Mesenchymal stem cell (in vitro differentiated cells and primary cell): Measurements from ENCODE around the gene CLEC4G.

Experiments
- DNase-seq: peaks from one replicate; pipeline ENCODE4 v3.0.0-alpha.2; 2013
- H2AFZ ChIP-seq: one replicate; pipeline ENCODE4 v1.6.1; 2013; ENCODE audit warnings: low read depth, mild to moderate bottlenecking, control low read depth, inconsistent platforms, low read length, moderate library complexity
- H2AK5ac ChIP-seq: 2 replicates; pipeline ENCODE4 v1.6.1; 2013; ENCODE audit warnings: low read length, moderate library complexity, mild to moderate bottlenecking, inconsistent platforms; ENCODE audit not compliant: severe bottlenecking
- H2BK120ac ChIP-seq: one replicate; pipeline ENCODE4 v1.6.1; 2013; ENCODE audit warnings: low read depth, mild to moderate bottlenecking, inconsistent platforms, low read length, moderate library complexity
- H2BK12ac ChIP-seq, 2 experiments: one replicate each; pipeline ENCODE4 v1.6.1; 2013; ENCODE audit warnings: inconsistent platforms in 2 of 2, low read length in 2 of 2, mild to moderate bottlenecking in 2 of 2, moderate library complexity in 2 of 2, control low read depth in 1 of 2
- H2BK15ac ChIP-seq: one replicate; pipeline ENCODE4 v1.6.1; 2013; ENCODE audit warnings: mild to moderate bottlenecking, low read depth, inconsistent platforms; ENCODE audit not compliant: poor library complexity, severe bottlenecking
- H2BK5ac ChIP-seq: 2 replicates; pipeline ENCODE4 v1.6.1; 2013; ENCODE audit warnings: low read depth, mild to moderate bottlenecking, low read length, control low read depth, inconsistent platforms; ENCODE audit not compliant: poor library complexity, severe bottlenecking
- H3K14ac ChIP-seq, 2 experiments: one replicate each; pipeline ENCODE4 v1.6.1; 2013; ENCODE audit warnings: inconsistent platforms in 2 of 2, low read length in 2 of 2, control low read depth in 1 of 2, mild to moderate bottlenecking in 1 of 2, moderate library complexity in 1 of 2
- H3K18ac ChIP-seq, 2 experiments: one replicate each; pipeline ENCODE4 v1.6.1; 2013; ENCODE audit warnings: inconsistent platforms in 2 of 2, low read length in 2 of 2, control low read depth in 1 of 2, low read depth in 1 of 2, mild to moderate bottlenecking in 1 of 2
- H3K23ac ChIP-seq, 2 experiments: one replicate each; pipeline ENCODE4 v1.6.1; 2013; ENCODE audit warnings: inconsistent platforms in 2 of 2, low read length in 2 of 2, mild to moderate bottlenecking in 2 of 2, moderate library complexity in 2 of 2, control low read depth in 1 of 2
- H3K27ac ChIP-seq: 2 replicates; pipeline ENCODE4 v1.5.1; 2013; ENCODE audit warnings: mild to moderate bottlenecking, moderate library complexity, low read length, control low read depth, inconsistent platforms; ENCODE audit not compliant: poor library complexity, severe bottlenecking
- H3K27me3 ChIP-seq, 2 experiments: 2 replicates each; pipeline versions ENCODE4 v1.6.1 to v1.7.0; 2013; ENCODE audit warnings: low read length in 2 of 2, mild to moderate bottlenecking in 2 of 2, moderate library complexity in 2 of 2, control low read depth in 1 of 2, inconsistent platforms in 1 of 2; ENCODE audit not compliant: control insufficient read depth in 1 of 2, insufficient read depth in 1 of 2
- H3K36me3 ChIP-seq, 2 experiments: 2 replicates each; pipeline versions ENCODE4 v1.6.1 to v1.7.0; 2013; ENCODE audit warnings: low read length in 2 of 2, control low read depth in 1 of 2, inconsistent platforms in 1 of 2, low read depth in 1 of 2, mild to moderate bottlenecking in 1 of 2; ENCODE audit not compliant: insufficient read depth in 2 of 2, control insufficient read depth in 1 of 2
- H3K4ac ChIP-seq, 2 experiments: one replicate each; pipeline ENCODE4 v1.6.1; 2013; ENCODE audit warnings: inconsistent platforms in 2 of 2, low read length in 2 of 2, mild to moderate bottlenecking in 2 of 2, moderate library complexity in 2 of 2, control low read depth in 1 of 2, low read depth in 1 of 2
- H3K4me1 ChIP-seq: 2 replicates; pipeline ENCODE4 v1.6.1; 2013; ENCODE audit warnings: low read depth, low read length, control low read depth; ENCODE audit not compliant: control insufficient read depth, insufficient read depth
- H3K4me2 ChIP-seq: 2 replicates; pipeline ENCODE4 v1.6.1; 2013; ENCODE audit warnings: low read length, mild to moderate bottlenecking, inconsistent platforms; ENCODE audit not compliant: poor library complexity, severe bottlenecking
- H3K4me3 ChIP-seq, 2 experiments: 2 replicates each; pipeline versions ENCODE4 v1.5.1 to v1.7.0; 2013; ENCODE audit warnings: low read length in 2 of 2, mild to moderate bottlenecking in 2 of 2, control low read depth in 1 of 2, low read depth in 1 of 2; ENCODE audit not compliant: insufficient read depth in 1 of 2
- H3K79me1 ChIP-seq: replicated peaks from 2 replicates; pipeline ENCODE4 v1.6.1; 2013; ENCODE audit warnings: mild to moderate bottlenecking, control low read depth, low read length, inconsistent platforms; ENCODE audit not compliant: poor library complexity, severe bottlenecking
- H3K9ac ChIP-seq: 2 replicates; pipeline ENCODE4 v1.7.0; 2013; ENCODE audit warnings: mild to moderate bottlenecking, low read length, moderate library complexity
- H3K9me3 ChIP-seq: 2 replicates; pipeline ENCODE4 v1.7.0; 2013; ENCODE audit warnings: mild to moderate bottlenecking, low read length; ENCODE audit not compliant: control insufficient read depth
- H4K8ac ChIP-seq: one replicate; pipeline ENCODE4 v1.6.1; 2013; ENCODE audit warnings: inconsistent platforms, mild to moderate bottlenecking, low read length, moderate library complexity
- H4K91ac ChIP-seq: one replicate; pipeline ENCODE4 v1.6.1; 2013; ENCODE audit warnings: mild to moderate bottlenecking, low read length, inconsistent platforms
- WGBS: methylation state at CpG from one replicate; pipeline ENCODE4 v1.1.7; 2013; ENCODE audit warnings: mixed read lengths; 5-methylcytosine and 5-hydroxymethylcytosine counted together

CLEC4G gene

GRCh38 chr19:7709932-7710460 is 21.9 kb downstream of the CLEC4G start:
- Histone ChIP-seq H3K27me3 (peaks cover 0 to 27% of the 10 kb centered on the region in 2 experiments), H2BK5ac (no peak overlapping the region), H2AFZ (no peak overlapping the region), H3K9ac (no peak overlapping the region), H3K4me3 (no peak overlapping the region), H3K9me3 (no peaks in the 10 kb centered on the region), H3K18ac (no peak overlapping the region), H4K8ac (no peak overlapping the region), H3K27ac (no peak overlapping the region), H3K79me1 (no peaks in the 10 kb centered on the region), H2BK12ac (no peak overlapping the region), H3K4me2 (no peak overlapping the region), H3K4me1 (no peaks in the 10 kb centered on the region), H4K91ac (no peak overlapping the region), H2BK15ac (no peak overlapping the region), H2AK5ac (no peak overlapping the region), H3K14ac (no peak overlapping the region), H2BK120ac (no peak overlapping the region), H3K36me3 (no peaks in the 10 kb centered on the region), H3K23ac (no peak overlapping the region), H3K4ac (no peak overlapping the region)
- 83% methylated on average over 9 of the region's 10 CpGs for WGBS
- DNase-seq, result no peak

GRCh38 chr19:7706955-7707456 is 24.9 kb downstream of the CLEC4G start:
- no peak overlapping the region for H3K4ac ChIP-seq
- H2BK5ac ChIP-seq, result no peak overlapping the region
- no peak overlapping the region for H3K4me3 ChIP-seq
- H3K14ac ChIP-seq, result no peak overlapping the region
- H2BK15ac ChIP-seq, result no peak overlapping the region
- no peak overlapping the region for H2AK5ac ChIP-seq
- no peaks in the 10 kb centered on the region for H3K79me1 ChIP-seq
- no peak overlapping the region for H2BK12ac ChIP-seq
- no peak overlapping the region for H4K91ac ChIP-seq
- H3K4me2 ChIP-seq, result no peak overlapping the region
- no peak for DNase-seq
- H3K18ac ChIP-seq, result no peak overlapping the region
- H2AFZ ChIP-seq, result no peak overlapping the region
- 57% methylated on average over 3 of the region's 8 CpGs for WGBS
- H3K36me3 ChIP-seq, result no peaks in the 10 kb centered on the region
- H3K23ac ChIP-seq, result no peak overlapping the region
- H3K9me3 ChIP-seq, result no peaks in the 10 kb centered on the region
- H3K27me3 ChIP-seq, result peaks cover 0 to 48% of the 10 kb centered on the region in 2 experiments
- H3K27ac ChIP-seq, result no peak overlapping the region
- H3K9ac ChIP-seq, result no peak overlapping the region
- no peaks in the 10 kb centered on the region for H3K4me1 ChIP-seq
- H4K8ac ChIP-seq, result no peak overlapping the region
- H2BK120ac ChIP-seq, result no peak overlapping the region

- peaks cover 0 to 52% of the 10 kb centered on the region in 2 experiments for H3K27me3 ChIP-seq
- H2BK120ac ChIP-seq, result no peak overlapping the region
- WGBS, result 80% methylated on average over 12 of the region's 14 CpGs
- H3K36me3 ChIP-seq, result no peaks in the 10 kb centered on the region
- no peak overlapping the region for H2BK15ac ChIP-seq
- no peak for DNase-seq
- H2BK5ac ChIP-seq, result no peak overlapping the region
- H3K23ac ChIP-seq, result no peak overlapping the region
- H3K4me1 ChIP-seq, result no peaks in the 10 kb centered on the region
- H2AFZ ChIP-seq, result no peak overlapping the region
- no peak overlapping the region for H3K4ac ChIP-seq
- H4K91ac ChIP-seq, result no peak overlapping the region
- no peak overlapping the region for H3K18ac ChIP-seq
- H3K27ac ChIP-seq, result no peak overlapping the region
- H2BK12ac ChIP-seq, result no peak overlapping the region
- H3K79me1 ChIP-seq, result no peaks in the 10 kb centered on the region
- no peaks in the 10 kb centered on the region for H3K9me3 ChIP-seq
- no peak overlapping the region for H3K14ac ChIP-seq
- H2AK5ac ChIP-seq, result no peak overlapping the region
- H4K8ac ChIP-seq, result no peak overlapping the region
- no peak overlapping the region for H3K9ac ChIP-seq
- no peak overlapping the region for H3K4me3 ChIP-seq
- H3K4me2 ChIP-seq, result no peak overlapping the region
Measured at GRCh38 chr19:7706188-7706954, 25.5 kb downstream of the CLEC4G start.

DNA sequence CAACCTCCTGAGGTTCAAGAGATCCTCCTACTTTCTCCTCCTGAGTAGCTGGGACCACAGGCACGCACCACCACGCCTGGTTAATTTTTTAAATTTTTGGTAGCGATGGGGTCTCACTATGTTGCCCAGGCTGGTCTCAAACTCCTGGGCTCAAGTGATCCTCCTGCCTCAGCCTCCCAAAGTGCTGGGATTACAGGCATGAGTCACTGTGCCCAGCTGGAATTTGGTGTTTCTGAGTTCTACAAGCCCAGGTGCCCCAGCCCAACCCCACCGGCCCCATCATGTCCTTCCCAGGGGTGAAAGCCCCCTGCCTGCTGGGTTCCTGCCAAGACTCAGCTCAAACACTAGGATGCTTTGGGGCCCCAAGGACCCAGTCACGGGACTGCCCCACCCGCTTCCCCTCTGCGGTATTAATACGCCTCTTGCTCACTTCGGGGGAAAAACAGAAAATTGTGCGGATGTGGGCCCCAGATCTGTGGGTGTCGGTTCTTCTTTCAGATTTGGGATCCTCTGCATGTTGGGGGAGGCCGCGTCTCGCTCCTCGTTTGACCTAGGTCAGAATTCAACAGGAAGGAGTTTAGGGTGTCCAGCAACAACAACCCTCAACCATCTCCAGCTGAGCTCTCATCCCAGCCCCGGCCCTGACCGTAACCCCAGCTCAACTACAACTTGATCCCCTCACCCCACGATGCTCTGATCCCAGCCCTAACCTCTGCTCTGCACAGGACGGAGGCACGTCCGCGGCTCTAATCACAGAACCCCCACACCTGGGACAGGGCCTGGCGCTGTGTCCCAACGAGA is 26.3 kb downstream of the CLEC4G start:
- Histone ChIP-seq H3K79me1 (no peaks in the 10 kb centered on the region), H3K27me3 (peaks cover 0 to 57% of the 10 kb centered on the region in 2 experiments), H4K91ac (no peak overlapping the region), H3K14ac (no peak overlapping the region), H3K27ac (no peak overlapping the region), H3K23ac (no peak overlapping the region), H3K9me3 (no peaks in the 10 kb centered on the region), H2AFZ (no peak overlapping the region), H2AK5ac (no peak overlapping the region), H2BK12ac (no peak overlapping the region), H3K4ac (no peak overlapping the region), H2BK120ac (no peak overlapping the region), H2BK15ac (no peak overlapping the region), H3K9ac (no peak overlapping the region), H3K36me3 (no peaks in the 10 kb centered on the region), H3K18ac (no peak overlapping the region), H3K4me2 (no peak overlapping the region), H3K4me3 (no peak overlapping the region), H2BK5ac (no peak overlapping the region), H3K4me1 (no peaks in the 10 kb centered on the region), H4K8ac (no peak overlapping the region)
- WGBS, result 87% methylated on average over 22 of the region's 24 CpGs
- no peak for DNase-seq
